ENCODE measurements around the gene NNT.

Gene NNT

DNA sequence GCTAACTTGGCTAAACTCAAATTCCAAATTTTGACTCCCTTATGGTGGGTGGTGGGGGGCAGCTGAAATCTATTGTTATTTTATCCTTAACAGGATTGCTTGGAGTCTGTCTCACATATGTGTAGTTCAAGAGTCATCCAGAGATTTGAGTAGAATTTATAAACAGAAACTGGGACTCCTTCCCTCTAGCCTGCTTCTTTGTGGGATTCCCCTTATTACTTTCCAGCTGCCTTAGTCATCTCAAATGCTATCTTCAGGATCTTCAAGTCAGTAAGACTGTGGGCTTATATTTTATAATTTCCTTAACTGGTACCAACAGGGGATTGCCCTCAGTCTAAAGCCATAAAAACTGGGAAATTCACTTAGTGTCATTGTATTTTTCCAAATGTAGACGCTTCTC is 55.5 kb downstream of the NNT start:
- Histone ChIP-seq H4K20me1 (ENCODE audit: low read depth, low read length) (no peaks in the 10 kb centered on the region), H3K79me2 (ENCODE audit: insufficient read depth, low read length) (no peaks in the 10 kb centered on the region), H3K9me2 (replicated peaks; ENCODE audit: insufficient read depth, low read length) (no peaks in the 10 kb centered on the region), H3K4me2 (ENCODE audit: low read depth, low read length, poor library complexity, severe bottlenecking) (no peak overlapping the region), H3K27ac (ENCODE audit: low read depth, low read length) (no peak overlapping the region), H3K4me3 (ENCODE audit: insufficient read depth, low read length, poor library complexity, severe bottlenecking) (no peak overlapping the region), H3F3A (ENCODE audit: insufficient read depth) (peaks cover 12% of the 10 kb centered on the region; the same call in 1 of the 2 replicates), H3K9ac (ENCODE audit: low read length) (no peak overlapping the region), H3K9me3 (ENCODE audit: insufficient read depth, low read length) (no peaks in the 10 kb centered on the region), H3K27me3 (ENCODE audit: low read length) (no peaks in the 10 kb centered on the region), H2AFZ (ENCODE audit: low read depth, low read length, severe bottlenecking) (no peak overlapping the region), H3K36me3 (ENCODE audit: low read length) (peaks cover 41% of the 10 kb centered on the region)
- TF ChIP-seq, protein P1, sequence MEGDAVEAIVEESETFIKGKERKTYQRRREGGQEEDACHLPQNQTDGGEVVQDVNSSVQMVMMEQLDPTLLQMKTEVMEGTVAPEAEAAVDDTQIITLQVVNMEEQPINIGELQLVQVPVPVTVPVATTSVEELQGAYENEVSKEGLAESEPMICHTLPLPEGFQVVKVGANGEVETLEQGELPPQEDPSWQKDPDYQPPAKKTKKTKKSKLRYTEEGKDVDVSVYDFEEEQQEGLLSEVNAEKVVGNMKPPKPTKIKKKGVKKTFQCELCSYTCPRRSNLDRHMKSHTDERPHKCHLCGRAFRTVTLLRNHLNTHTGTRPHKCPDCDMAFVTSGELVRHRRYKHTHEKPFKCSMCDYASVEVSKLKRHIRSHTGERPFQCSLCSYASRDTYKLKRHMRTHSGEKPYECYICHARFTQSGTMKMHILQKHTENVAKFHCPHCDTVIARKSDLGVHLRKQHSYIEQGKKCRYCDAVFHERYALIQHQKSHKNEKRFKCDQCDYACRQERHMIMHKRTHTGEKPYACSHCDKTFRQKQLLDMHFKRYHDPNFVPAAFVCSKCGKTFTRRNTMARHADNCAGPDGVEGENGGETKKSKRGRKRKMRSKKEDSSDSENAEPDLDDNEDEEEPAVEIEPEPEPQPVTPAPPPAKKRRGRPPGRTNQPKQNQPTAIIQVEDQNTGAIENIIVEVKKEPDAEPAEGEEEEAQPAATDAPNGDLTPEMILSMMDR (IDR thresholded peaks at IDR 0.05; ENCODE audit: insufficient read depth, low read length, poor library complexity, severe bottlenecking) = no peak

DNA sequence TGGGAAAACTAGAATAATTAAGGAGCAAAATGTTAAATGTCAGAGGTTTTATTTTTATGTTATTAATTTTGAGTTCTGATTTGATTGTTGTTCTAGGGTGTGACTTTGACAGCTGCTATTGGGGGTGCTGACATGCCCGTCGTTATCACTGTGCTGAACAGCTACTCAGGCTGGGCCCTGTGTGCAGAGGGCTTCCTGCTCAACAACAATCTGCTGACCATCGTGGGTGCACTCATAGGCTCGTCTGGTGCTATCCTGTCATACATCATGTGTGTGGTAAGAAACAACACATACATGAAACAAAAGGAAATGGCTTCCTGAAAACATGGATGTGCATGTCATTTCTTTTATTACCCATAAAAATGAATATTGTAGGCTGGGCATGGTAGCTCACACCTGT is 56.1 kb downstream of the NNT start:
- no peak overlapping the region for H3K9ac ChIP-seq (ENCODE audit: low read length)
- no peak overlapping the region for H3K4me3 ChIP-seq (ENCODE audit: insufficient read depth, low read length, poor library complexity, severe bottlenecking)
- no peaks in the 10 kb centered on the region for H3K27me3 ChIP-seq (ENCODE audit: low read length)
- H3F3A ChIP-seq (ENCODE audit: insufficient read depth) = peaks cover 12% of the 10 kb centered on the region; the same call in 1 of the 2 replicates
- H2AFZ ChIP-seq (ENCODE audit: low read depth, low read length, severe bottlenecking) = no peak overlapping the region
- H3K4me2 ChIP-seq (ENCODE audit: low read depth, low read length, poor library complexity, severe bottlenecking) = no peak overlapping the region
- no peak overlapping the region for H3K27ac ChIP-seq (ENCODE audit: low read depth, low read length)
- H3K79me2 ChIP-seq (ENCODE audit: insufficient read depth, low read length) = no peaks in the 10 kb centered on the region
- no peaks in the 10 kb centered on the region for H4K20me1 ChIP-seq (ENCODE audit: low read depth, low read length)
- H3K9me2 ChIP-seq (replicated peaks; ENCODE audit: insufficient read depth, low read length) = no peaks in the 10 kb centered on the region
- no peak for TF ChIP-seq EZH2phosphoT487 (conservative IDR thresholded peaks at IDR 0.05; ENCODE audit: low read length)
- TF ChIP-seq, protein P1 (IDR thresholded peaks at IDR 0.05; ENCODE audit: insufficient read depth, low read length, poor library complexity, severe bottlenecking) = no peak
- peaks cover 46% of the 10 kb centered on the region for H3K36me3 ChIP-seq (ENCODE audit: low read length)
- H3K9me3 ChIP-seq (ENCODE audit: insufficient read depth, low read length) = no peaks in the 10 kb centered on the region

DNA sequence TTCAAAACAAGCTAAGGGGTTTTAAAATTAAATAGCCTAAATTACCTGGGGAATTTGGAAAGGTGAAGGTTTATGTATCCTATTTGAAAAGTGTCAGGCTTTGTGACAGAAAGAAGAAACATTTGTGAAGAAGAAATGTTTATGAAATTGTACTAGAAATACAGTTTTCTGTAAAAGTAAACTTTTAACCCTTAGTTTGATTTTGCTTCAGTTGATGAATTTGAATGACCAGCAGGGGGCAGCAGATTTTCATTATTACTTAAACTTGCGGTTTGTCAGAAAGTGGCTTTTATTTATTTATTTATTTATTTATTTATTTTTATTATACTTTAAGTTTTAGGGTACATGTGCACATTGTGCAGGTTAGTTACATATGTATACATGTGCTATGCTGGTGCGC is 58.1 kb downstream of the NNT start:
- Histone ChIP-seq H3K4me2 (ENCODE audit: low read depth, low read length, poor library complexity, severe bottlenecking) (no peak overlapping the region), H3K9me2 (replicated peaks; ENCODE audit: insufficient read depth, low read length) (no peaks in the 10 kb centered on the region)

More for the DNA sequence above, 58.1 kb downstream of the NNT start:
- H3K9me3 ChIP-seq (ENCODE audit: insufficient read depth, low read length) = no peaks in the 10 kb centered on the region
- no peaks in the 10 kb centered on the region for H3K27me3 ChIP-seq (ENCODE audit: low read length)
- no peak overlapping the region for H3K4me3 ChIP-seq (ENCODE audit: insufficient read depth, low read length, poor library complexity, severe bottlenecking)
- no peak for TF ChIP-seq EZH2phosphoT487 (conservative IDR thresholded peaks at IDR 0.05; ENCODE audit: low read length)
- TF ChIP-seq, protein P1 (IDR thresholded peaks at IDR 0.05; ENCODE audit: insufficient read depth, low read length, poor library complexity, severe bottlenecking) = no peak
- H3F3A ChIP-seq (ENCODE audit: insufficient read depth) = peaks cover 12% of the 10 kb centered on the region; the same call in 1 of the 2 replicates
- no peaks in the 10 kb centered on the region for H4K20me1 ChIP-seq (ENCODE audit: low read depth, low read length)
- no peak overlapping the region for H3K27ac ChIP-seq (ENCODE audit: low read depth, low read length)
- no peaks in the 10 kb centered on the region for H3K79me2 ChIP-seq (ENCODE audit: insufficient read depth, low read length)
- H3K36me3 ChIP-seq (ENCODE audit: low read length) = peaks cover 54% of the 10 kb centered on the region
- no peak overlapping the region for H3K9ac ChIP-seq (ENCODE audit: low read length)
- H2AFZ ChIP-seq (ENCODE audit: low read depth, low read length, severe bottlenecking) = no peak overlapping the region

Data from SU-DHL-6 (cell line).